PC-3 (cell line): ENCODE results near the gene NRXN2. TPM values are rescaled to one million over a fixed set of nuclear protein-coding genes. Genes with fewer than 3 reads are reported as not detected.

ENCODE experiments used
- ATAC-seq: fragments of 200-7000 bp; cut with Tn5 transposase; 2 replicates; pipeline ENCODE4 v1.9.1; 2020; ENCODE audit warnings: mild to moderate bottlenecking, moderate library complexity
- BruUV-seq: library from RNA; stranded (reverse); fragments of 400-500 nt; replicated peaks from 2 replicates; lab custom pipeline; 2021; lab: Mats Ljungman, UMichigan
- CTCF ChIA-PET: fragments of 300-600 bp; sonication (Branson Sonifier 250); formaldehyde crosslinking; loops from one replicate; lab custom pipeline; 2022; ENCODE audit warnings: antibody characterized with exemption; lab: Charles Lee
- POLR2A ChIA-PET: fragments of 300-600 bp; sonication (Branson Sonifier 250); formaldehyde crosslinking; loops from one replicate; lab custom pipeline; 2022; ENCODE audit warnings: antibody characterized with exemption; ENCODE audit not compliant: unreplicated experiment; lab: Charles Lee
- DNase-seq: peaks from one replicate; pipeline ENCODE4 v3.0.0-alpha.2; 2015
- H2AFZ ChIP-seq: fragments of 300-600 bp; sonication (generic); 2 replicates; pipeline ENCODE4 v1.6.0; 2016; ENCODE audit warnings: antibody characterized with exemption, low read length
- H3F3A ChIP-seq: fragments of 300-600 bp; sonication (generic); one replicate; pipeline ENCODE4 v1.6.0; 2017; ENCODE audit warnings: antibody characterized with exemption, low read length, control low read depth, mild to moderate bottlenecking; ENCODE audit not compliant: unreplicated experiment
- H3K27ac ChIP-seq: fragments of 300-600 bp; sonication (generic); 2 replicates; pipeline ENCODE4 v1.5.1; 2016; ENCODE audit warnings: mild to moderate bottlenecking, low read length
- H3K27me3 ChIP-seq: fragments of 300-600 bp; sonication (generic); 2 replicates; pipeline ENCODE4 v1.6.1; 2016; ENCODE audit warnings: low read length, mixed read lengths
- H3K36me3 ChIP-seq: fragments of 300-600 bp; sonication (generic); 2 replicates; pipeline ENCODE4 v1.6.1; 2016; ENCODE audit warnings: low read depth, mixed run types, low read length, mixed read lengths
- H3K4me1 ChIP-seq: fragments of 300-600 bp; sonication (generic); 2 replicates; pipeline ENCODE4 v1.5.1; 2016; ENCODE audit warnings: low read length; ENCODE audit not compliant: insufficient read depth
- H3K4me2 ChIP-seq: fragments of 300-600 bp; sonication (generic); 2 replicates; pipeline ENCODE4 v1.6.0; 2016; ENCODE audit warnings: low read length
- H3K4me3 ChIP-seq: fragments of 300-600 bp; sonication (generic); 2 replicates; pipeline ENCODE4 v1.5.1; 2016; ENCODE audit warnings: mild to moderate bottlenecking, low read length, mixed read lengths
- H3K79me2 ChIP-seq: fragments of 300-600 bp; sonication (generic); 2 replicates; pipeline ENCODE4 v1.6.1; 2017; ENCODE audit warnings: low read length, mixed read lengths
- H3K9ac ChIP-seq: fragments of 300-600 bp; sonication (generic); 2 replicates; pipeline ENCODE4 v1.6.0; 2016; ENCODE audit warnings: mild to moderate bottlenecking, low read length
- H3K9me2 ChIP-seq: fragments of 300-600 bp; sonication (generic); replicated peaks from 2 replicates; pipeline ENCODE4 v1.6.1; 2016; ENCODE audit warnings: mixed run types, low read length, mixed read lengths
- H3K9me3 ChIP-seq: fragments of 300-600 bp; sonication (generic); 2 replicates; pipeline ENCODE4 v1.6.1; 2016; ENCODE audit warnings: low read length, mixed read lengths
- H4K20me1 ChIP-seq: fragments of 300-600 bp; sonication (generic); 2 replicates; pipeline ENCODE4 v1.6.1; 2016; ENCODE audit warnings: low read length, mixed read lengths
- CTCF ChIP-seq: fragments of 300-600 bp; sonication (generic); conservative IDR thresholded peaks from 2 replicates; pipeline ENCODE4 v1.5.1; 2017; ENCODE audit warnings: antibody characterized with exemption, low read depth, mild to moderate bottlenecking, low read length
- EZH2 ChIP-seq: fragments of 300-600 bp; sonication (generic); IDR thresholded peaks from one replicate; pipeline ENCODE4 v1.6.1; 2017; ENCODE audit warnings: antibody characterized with exemption, mild to moderate bottlenecking, low read length; ENCODE audit not compliant: unreplicated experiment
- EZH2phosphoT487 ChIP-seq: fragments of 300-600 bp; sonication (generic); IDR thresholded peaks from 2 replicates; pipeline ENCODE4 v1.6.1; 2018; ENCODE audit warnings: mild to moderate bottlenecking, antibody characterized with exemption, low read length, borderline replicate concordance
- intact Hi-C: fragments of 100-400 bp; cut with micrococcal nuclease; formaldehyde crosslinking; loops from 2 replicates; pipeline ENCODE4 v1.9.0; 2023
- total RNA-seq: library from RNA; depleted of rRNA; stranded (reverse); fragments of >200 nt; gene quantifications from 2 replicates; pipeline ENCODE4 v1.2.3, GENCODE V29; 2014

Gene NRXN2
- total RNA-seq, 1 experiment from 2014 or later: not detected

DNA sequence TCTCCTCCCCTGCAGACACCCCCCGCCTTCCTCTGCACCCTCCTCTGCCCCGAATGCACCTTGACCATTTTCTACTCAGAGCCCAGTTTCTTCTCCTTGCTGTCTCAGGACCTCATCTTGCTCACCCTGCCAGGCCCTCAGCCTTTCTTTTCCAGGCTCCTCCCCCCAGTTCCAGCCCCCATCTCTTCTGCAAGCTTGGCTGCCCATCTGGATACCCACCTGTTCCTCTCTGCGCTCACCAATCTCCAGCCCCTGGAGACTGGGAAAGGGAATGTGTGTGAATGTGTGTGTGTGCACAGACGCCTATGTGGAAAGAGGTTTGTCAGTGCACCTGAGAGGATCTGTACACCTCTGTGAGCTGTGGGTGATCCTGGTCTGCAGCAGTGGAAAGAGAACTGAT lies 95.6 kb downstream of the NRXN2 start:
- BruUV-seq: no TSS peak
- H2AFZ ChIP-seq: no peak overlapping the region
- no peak overlapping the region for H3K4me2 ChIP-seq
- no peaks in the 10 kb centered on the region for H3K36me3 ChIP-seq
- no peaks in the 10 kb centered on the region for H4K20me1 ChIP-seq
- no peak overlapping the region for H3K9ac ChIP-seq
- H3K79me2 ChIP-seq: no peaks in the 10 kb centered on the region
- ATAC-seq (no peak), DNase-seq (no peak)
- CTCF ChIA-PET: no interaction called here
- H3K27ac ChIP-seq: no peak overlapping the region
- no peak overlapping the region for H3K4me3 ChIP-seq
- POLR2A ChIA-PET: no interaction called here
- H3F3A ChIP-seq: no peaks in the 10 kb centered on the region
- intact Hi-C loops: no loop called here
- H3K27me3 ChIP-seq: peaks cover 36% of the 10 kb centered on the region
- no peaks in the 10 kb centered on the region for H3K4me1 ChIP-seq
- H3K9me2 ChIP-seq: no peaks in the 10 kb centered on the region
- TF ChIP-seq EZH2 (no peak), CTCF (no peak), EZH2phosphoT487 (no peak)
- no peaks in the 10 kb centered on the region for H3K9me3 ChIP-seq

GRCh38 chr11:64626637-64627036 lies 96.4 kb downstream of the NRXN2 start:
- Histone ChIP-seq H3K27ac (no peak overlapping the region), H3K36me3 (no peaks in the 10 kb centered on the region), H3K4me2 (no peak overlapping the region), H4K20me1 (no peaks in the 10 kb centered on the region), H3K79me2 (no peaks in the 10 kb centered on the region), H2AFZ (no peak overlapping the region), H3K9me2 (no peaks in the 10 kb centered on the region), H3F3A (no peaks in the 10 kb centered on the region), H3K4me3 (no peak overlapping the region), H3K27me3 (peaks cover 30% of the 10 kb centered on the region), H3K9me3 (no peaks in the 10 kb centered on the region), H3K9ac (no peak overlapping the region), H3K4me1 (no peaks in the 10 kb centered on the region)
- TF ChIP-seq CTCF (no peak), EZH2phosphoT487 (no peak), EZH2 (no peak)
- BruUV-seq: no TSS peak
- DNase-seq (no peak), ATAC-seq (no peak)
- intact Hi-C loops: no loop called here
- ChIA-PET POLR2A (no interaction called here), CTCF (no interaction called here)

DNA sequence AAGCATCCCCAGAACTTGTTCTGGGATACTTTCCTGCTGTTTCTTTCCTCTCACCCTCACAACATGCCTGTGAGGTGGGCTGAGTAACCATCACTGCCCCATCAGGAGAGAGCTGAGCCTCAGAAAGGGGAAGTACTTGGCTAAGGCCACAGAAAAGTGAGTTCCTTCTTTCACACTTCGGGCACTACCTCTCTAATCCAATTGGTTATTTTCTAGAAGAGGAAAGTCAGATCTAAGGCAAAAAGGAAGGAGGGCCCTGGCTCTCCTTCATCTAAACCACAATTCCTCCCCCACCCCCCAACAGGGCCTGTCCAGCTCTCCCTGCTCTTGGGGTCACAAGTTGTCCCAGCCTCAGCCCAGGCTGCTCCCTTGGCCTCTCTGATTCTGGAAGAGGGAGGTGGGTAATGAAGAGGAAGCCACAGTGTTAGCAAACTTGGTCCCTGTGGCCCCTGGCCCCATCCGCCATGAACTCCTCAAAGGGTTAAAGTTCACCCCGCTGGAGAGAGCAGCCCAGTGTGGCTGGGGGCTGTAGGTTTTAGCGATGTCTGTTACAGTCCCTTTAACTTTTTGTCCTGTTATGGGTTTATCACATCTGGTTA lies 98.0 kb downstream of the NRXN2 start:
- Histone ChIP-seq H3K9me2 (no peaks in the 10 kb centered on the region), H3K9me3 (no peaks in the 10 kb centered on the region), H3K79me2 (no peaks in the 10 kb centered on the region), H3K4me3 (no peak overlapping the region), H3K27ac (no peak overlapping the region), H3F3A (no peaks in the 10 kb centered on the region), H3K36me3 (no peaks in the 10 kb centered on the region), H3K4me2 (no peak overlapping the region), H3K9ac (no peak overlapping the region), H2AFZ (no peak overlapping the region), H3K4me1 (no peaks in the 10 kb centered on the region), H3K27me3 (peaks cover 29% of the 10 kb centered on the region), H4K20me1 (no peaks in the 10 kb centered on the region)
- ChIA-PET POLR2A (no interaction called here), CTCF (interaction anchor here (0.5 kb wide), 1 partner anchor 20 kb away, joined by 4 read pairs; no protein-coding TSS in a partner anchor)
- ATAC-seq: no peak
- no peak for TF ChIP-seq CTCF
- TF ChIP-seq EZH2phosphoT487: no peak
- no peak for TF ChIP-seq EZH2
- no TSS peak for BruUV-seq
- intact Hi-C loops: no loop called here
- no peak for DNase-seq
